ENCODE measurements around the gene ANKRD44.

Gene ANKRD44

DNA sequence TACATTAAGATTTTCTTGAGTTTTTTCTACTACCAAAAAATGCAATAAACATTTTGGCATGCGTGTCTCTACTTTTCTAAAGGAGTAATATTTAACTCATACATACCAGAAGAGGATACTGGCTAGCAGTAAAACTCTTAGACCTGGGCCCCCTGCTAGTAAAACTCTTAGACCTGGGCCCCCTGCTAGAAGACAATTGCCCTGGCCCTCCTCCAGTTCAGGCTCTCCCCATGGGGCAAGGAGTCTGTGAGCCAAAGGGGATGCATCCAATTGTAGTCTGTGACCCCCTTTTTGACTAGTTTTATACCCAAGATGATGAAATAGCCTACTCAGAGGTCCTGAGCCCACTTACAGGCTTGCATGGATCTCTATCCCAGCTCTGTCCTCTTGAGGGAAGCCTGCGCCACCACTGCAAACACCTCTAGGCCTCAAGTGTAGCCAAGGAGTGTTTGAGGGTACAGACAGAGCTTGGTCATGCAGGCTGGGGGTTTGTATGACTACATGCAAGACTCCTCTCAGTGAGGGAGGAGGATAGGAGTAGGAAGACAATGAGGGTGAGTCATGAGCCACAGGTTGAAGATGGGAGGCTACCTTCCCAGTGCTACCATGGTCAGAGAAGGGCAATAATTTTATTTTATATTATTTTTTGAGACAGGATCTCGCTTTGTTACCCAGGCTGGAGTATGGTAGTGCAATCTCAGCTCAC, 338.9 kb downstream of the ANKRD44 start:
- no peak for DNase-seq

DNA sequence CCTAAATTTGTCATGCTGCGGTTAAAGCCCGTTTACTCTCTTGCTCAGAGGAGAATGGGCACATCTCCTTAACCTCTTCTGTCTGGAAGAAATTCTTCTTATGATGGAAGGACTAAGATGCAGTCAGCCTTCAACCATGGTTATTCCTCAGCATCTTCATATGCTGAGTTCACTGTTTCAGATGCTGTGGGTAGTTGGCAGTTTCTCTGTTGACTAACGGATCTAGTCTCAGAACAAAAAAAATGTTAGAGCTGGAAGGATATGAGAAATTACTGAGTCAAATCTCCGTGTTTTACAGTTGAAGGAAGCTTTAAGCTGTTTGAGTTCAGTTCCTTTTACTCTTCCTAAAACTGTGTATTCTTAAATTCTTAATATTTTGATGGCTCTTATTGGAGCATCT, 340.5 kb downstream of the ANKRD44 start:
- DNase-seq, result no peak

DNA sequence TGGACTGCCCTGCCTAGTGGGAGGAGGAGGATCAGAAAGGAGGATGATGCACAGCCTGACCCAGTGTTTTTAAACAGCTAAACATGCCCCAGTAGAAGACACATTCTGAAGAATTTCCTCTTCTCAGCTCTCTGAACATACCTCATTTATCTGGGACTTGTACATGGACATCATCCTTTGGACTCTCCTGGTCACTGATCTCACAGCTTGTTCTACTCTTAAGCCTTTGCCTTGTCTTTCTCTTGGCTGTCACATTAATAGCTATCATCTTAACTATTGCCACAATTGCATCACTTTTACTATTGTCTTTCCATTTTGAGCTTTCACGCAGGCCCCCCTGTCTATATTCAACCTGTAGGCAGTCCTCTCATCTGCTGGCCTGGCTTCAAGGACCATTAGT, 342.1 kb downstream of the ANKRD44 start:
- DNase-seq, result no peak

DNA sequence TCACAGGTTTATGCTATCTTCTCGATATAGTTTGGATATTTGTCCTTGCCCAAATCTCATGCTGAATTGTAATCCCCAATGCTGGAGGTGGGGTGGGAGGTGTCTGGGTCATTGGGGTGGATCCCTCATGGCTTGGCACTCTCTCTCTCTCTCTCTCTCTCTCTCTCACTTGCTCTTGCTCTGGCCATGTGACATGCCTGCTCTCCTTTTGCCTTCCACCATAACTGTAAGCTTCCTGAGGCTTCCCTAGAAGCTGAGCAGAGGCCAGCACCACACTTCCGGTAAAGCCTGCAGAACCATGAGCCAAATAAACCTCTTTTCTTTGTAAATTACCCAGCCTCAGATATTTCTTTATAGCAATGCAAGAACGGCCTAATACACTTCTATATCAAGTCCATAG, 342.8 kb downstream of the ANKRD44 start:
- DNase-seq, result no peak

DNA sequence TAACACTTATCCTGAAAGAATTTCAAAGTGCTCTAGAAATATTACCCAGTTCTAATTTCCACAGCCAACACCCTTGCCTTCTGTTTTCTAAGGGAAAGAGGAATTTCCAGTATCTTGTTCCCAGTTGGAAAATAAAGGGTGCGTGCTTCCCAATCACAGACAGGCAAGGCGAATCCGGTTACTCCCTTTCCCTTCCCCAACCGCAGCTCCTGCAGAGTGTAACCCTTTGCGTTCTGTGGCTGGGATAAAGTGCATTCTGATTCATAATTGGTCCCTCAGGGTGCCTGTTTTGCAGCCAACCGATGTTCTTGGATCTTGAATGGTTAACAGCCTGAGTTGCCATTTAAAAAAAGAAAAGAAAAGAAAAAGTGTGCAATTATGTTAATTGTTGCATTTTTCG, 343.5 kb downstream of the ANKRD44 start:
- peak; percentile 75 for DNase-seq

DNA sequence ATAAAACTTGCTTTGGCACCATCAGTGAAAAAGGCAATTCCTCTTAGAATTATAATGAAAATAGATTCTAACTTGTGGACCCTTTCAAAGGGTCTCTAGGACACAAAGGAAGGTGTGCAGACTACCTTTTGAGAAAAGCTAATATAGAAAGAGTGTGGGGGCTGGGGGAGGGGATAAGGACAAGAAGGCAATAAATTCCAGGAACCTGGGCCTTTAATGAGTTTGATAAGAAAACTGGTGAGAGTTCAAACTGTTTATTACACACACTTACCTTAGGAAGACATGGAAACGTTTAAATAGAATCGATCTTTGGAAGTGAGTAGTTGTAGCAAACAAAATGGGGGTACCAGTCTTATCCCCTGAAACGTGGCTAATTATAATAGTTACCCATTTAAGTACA, 344.5 kb downstream of the ANKRD44 start:
- no peak for DNase-seq

DNA sequence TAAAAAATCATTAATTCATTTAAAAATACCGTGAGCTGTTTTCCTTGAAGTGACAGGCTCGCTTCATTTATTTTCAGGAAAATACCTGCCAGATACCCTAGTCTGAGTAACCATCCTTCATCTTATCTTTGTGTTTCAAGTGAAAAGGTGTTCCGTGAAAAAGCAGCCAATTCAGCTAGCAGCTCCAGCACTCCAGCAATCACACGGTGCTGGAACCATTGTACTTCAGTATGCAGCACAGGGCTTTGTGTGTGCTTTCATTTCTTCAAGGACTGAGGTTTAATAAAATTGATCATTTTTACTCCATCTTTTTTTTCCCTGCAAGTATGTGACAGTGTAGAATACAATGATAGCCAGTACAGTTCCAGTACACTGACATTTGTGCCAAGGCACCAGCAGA, 344.9 kb downstream of the ANKRD44 start:
- no peak for DNase-seq

DNA sequence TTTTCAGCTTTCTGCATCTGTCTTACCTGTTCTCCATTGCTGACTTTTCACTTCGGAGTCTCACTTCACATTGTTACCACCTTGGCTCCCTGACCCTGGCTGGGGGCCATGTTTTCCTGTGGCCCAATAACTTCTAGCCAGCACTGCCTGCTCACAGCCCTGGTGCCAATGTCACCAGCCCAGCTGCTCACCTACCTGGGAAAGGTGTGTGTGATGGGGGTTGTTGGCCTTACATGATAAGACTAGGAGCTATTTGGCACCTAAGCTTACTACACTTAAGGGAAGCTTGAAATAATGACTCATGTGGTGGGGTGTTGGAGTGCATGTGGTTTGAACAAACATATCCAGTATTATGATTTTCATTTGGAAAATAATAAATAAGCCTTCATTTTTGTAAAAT, 346.6 kb downstream of the ANKRD44 start:
- no peak for DNase-seq

DNA sequence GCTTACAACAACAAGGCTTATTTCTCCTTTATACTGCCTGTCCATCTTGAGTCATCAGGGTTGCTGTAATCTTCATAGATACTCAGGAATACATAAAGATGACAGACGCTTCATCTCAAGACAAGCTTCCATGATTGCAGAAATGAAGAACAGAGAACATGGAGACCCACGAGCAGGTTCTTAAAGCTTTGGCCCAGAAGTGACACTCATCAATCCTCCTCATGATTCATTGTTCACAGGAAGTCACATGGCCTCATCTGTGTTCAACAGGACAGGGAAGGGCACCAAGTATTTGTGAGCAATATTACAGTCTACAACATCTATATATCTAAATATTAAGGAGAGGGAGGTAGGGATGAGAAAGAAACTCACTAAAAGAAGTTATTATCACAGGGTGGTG, 347.5 kb downstream of the ANKRD44 start:
- no peak for DNase-seq

DNA sequence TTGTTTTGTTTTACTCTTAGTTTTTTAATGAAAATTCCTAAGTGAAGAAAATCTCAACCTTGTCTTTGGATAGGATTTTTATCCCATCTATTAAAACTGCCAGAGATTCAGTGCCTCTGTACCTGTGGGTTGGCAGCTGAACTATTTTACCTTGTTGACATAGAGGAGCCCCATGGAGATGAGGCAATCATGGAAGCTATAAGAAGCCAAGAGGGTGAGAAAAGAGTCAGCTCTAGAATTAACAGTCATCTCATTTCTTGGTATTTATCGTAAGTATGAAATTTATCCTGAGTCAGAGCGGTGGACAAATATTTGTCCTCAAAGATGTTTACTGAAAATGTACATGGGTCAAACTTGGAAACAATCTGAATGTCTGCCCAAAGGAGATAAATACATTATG, 348.3 kb downstream of the ANKRD44 start:
- DNase-seq, result no peak

DNA sequence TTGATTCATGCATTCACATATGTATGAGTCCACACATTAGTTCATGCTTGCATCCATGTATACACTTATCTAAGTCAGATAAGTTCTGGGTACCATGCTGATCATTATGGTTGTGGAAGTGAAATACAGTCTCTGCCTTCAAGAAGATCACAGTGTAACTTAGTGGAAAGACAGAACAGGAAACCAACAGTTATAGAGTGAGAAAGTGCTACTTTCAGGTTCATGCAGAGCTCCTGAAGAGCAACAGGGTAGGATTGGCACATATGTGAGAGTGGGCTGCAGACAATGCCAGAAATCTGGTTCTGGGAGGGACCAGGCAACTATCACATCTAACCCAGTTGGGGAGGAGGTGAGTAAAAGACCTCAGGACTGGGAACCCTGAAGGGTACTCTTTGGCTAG, 348.7 kb downstream of the ANKRD44 start:
- DNase-seq, result no peak

DNA sequence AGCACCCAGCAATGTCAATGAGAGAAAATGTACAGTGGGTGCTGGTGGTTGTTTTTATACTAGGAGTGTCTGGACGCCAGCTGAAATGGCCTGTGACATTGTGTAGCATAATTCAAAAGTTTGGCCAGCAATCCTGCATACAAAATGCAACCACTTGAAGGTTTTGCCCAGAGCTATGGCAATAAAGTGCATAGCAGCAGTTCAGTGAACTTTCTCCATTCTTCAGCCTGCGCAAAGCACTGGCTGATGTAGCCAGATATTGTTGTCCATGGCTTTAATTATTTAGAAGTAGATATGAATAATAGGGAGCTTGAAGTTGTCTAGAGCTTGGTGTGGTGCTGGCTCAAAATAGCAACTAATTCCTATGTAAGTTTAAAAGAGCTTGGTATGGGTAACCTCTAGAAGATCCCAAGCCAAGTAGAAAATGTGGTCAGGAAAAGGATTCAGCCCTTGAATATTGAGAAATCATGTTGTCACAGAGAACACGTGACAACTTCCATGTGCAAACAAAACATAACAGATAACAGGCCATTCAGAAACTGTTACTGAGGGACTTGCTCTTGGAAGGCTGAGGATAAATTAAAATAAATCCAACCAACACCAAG, 350.7 kb downstream of the ANKRD44 start:
- DNase-seq, result peak; percentile 10

DNA sequence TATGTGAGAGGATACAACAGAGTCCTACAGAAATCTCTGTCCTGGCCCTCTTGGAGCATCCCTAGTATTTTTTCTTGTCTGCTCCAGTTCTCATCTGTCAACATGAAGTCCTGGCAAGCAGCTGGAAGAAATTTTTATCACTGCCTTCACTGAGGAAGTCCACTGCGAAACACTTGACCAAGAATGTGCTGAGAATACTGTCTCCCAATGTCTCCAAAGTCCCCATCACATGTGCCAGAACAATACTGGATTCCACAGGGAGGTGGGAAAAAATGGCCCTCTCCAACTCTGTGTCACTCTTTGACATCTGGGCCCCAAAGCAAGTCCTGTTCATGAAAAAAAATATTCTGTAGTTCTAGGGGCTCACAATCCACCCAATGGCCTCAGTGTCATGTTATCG, 351.3 kb downstream of the ANKRD44 start:
- no peak for DNase-seq

DNA sequence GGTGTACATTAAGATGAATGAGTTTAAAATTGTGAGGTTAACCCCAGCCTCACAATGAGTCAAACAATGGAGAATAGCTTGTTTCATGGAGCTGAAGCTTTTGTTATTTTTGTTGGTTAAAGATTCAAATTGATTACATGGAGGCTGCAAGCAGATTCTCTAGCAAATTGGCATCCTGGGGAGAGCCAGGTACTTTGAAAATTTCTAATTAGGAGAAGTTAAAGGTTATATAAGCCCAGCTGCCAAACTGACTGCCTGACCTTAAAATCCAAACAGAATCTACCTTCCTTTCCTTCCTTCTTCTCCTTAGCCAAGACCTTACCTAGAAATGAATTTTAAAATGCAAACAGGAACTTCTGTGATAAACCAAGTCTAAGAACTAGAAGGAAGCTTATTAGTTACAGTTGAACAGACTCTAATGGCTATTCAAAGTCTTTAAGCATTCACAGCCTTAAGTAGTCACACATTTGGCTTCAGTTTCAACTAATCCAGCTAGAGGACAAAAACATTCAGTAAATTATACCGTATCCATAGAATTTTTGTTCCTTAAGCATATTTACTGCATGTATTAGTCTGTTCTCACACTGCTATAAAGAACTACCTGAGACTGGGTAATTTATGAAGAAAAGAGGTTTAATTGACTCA, 352.6 kb downstream of the ANKRD44 start:
- no peak for DNase-seq

DNA sequence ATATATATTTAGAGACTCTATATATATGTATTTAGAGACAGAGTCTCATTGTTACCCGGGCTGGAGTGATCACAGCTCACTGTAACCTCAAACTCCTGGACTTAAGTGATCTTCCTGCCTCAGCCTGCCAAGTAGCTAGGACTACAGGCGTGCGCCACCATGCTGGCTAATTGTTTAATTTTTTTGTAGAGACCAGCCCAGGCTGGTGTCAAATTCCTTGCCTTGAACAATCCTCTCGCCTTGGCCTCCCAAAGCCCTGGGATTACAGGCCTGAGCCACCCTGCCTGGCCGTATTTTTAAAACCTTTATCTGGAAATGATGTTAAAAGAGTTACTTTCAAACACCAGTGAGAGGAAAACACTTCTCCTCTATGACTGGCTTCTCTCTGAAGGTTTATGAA, 353.1 kb downstream of the ANKRD44 start:
- DNase-seq, result no peak

DNA sequence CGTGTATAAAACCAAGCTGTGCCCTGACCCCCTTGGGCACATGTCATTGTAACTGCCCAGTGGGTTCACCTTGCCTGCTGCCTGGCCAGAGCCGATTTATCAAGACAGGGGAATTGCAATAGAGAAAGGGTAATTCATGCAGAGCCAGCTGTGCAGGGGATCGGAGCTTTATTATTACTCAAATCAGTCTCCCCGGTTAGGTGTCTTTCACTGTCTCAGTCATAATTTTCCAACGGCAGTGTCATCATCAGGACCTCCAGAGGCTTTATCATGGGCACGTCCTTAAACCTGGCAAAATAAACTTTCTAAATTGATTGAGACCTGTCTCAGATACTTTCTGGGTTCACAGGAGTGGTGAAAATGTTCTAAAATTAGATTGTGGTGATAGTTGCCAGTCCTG, 354.5 kb downstream of the ANKRD44 start:
- DNase-seq, result no peak

DNA sequence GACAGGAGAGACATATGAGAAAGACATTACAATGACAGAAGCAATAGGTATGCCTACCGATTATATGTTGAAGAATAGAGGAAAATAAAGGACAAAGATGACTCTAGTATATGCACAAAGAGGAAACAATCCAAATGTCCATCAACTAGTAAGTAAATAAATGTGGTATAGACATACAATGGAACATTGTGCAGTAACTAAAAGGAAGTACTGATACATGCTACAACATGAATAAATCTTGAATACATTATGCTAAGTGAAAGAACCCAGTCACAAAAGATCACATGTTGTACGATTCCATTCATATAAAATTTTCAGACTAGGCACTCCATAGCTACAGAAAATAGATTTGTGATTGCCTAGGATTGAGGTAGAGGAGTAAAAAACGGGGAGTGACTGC, 355.5 kb downstream of the ANKRD44 start:
- no peak for DNase-seq

DNA sequence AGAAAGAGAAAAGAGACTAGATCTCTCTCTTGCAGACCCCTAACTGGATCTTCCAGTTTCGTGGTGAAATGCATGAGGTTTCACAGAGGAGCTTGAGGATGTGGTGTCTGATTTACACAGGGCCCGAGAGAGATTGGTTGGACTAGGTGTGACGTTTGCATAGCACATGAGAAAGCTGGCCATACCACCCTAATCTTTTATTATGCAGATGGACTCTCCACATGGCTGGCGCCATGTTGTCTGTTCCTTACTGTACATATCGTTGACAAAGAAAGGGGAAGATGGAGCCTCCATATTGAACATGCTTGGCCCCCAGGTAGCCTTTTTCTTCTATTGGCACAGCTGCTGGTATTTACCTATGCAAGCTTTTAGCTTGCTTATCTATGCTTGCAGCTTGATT, 356.6 kb downstream of the ANKRD44 start:
- no peak for DNase-seq

DNA sequence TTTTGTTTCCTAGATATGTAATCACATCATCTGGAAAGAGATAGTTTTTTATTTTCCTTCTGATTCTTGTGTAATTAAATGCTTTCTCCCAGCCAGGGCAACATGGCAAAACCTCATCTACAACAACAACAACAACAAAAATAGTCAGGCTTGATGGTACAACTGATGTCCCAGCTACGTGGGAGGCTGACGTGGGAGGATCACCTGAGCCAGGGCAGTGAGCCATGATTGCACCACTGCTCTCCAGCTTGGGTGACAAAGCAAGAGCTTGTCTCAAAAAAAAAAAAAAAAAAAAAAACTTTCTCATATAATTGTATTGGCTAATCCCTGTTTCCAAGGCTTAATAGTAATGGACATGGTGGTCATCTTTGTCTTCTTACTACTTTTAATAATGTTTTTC, 357.6 kb downstream of the ANKRD44 start:
- no peak for DNase-seq

DNA sequence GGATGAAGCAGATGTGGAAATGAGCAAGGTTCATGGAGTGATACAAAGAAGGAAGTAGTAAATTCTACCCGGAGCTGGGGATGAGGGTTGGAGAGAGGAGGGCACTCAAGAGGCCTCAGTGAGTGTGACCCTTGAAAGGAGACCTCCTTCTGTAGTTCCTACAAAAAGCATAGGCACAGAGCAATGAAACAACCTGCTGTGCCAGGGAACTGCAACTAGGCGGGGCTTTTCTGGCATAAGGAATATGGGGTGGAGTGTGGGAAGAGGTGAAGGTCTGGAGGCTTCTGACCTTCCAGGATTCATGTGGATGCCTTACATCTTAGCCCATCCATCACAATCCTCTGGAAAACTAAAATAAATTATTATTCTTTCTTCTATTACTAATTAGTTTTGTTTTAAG, 358.6 kb downstream of the ANKRD44 start:
- DNase-seq, result no peak

DNA sequence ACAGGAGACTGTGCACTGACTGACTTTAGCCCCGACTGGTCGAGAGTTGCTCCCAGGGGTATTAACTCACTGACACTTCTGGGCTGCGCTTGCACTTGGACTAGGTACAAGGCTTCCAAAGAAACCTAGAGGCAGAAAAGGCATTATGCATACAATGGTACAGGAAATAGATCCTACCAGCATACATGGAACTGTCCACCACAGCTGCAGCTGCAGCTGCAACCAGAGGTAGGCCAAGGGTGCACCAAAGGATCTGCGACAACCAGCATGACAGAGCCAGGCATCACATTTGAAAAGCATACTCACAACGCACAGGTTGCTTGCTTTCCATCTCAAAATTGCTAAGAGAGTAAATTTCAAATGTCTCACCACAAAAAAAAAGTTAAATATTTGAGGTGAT, 361.5 kb downstream of the ANKRD44 start:
- no peak for DNase-seq

DNA sequence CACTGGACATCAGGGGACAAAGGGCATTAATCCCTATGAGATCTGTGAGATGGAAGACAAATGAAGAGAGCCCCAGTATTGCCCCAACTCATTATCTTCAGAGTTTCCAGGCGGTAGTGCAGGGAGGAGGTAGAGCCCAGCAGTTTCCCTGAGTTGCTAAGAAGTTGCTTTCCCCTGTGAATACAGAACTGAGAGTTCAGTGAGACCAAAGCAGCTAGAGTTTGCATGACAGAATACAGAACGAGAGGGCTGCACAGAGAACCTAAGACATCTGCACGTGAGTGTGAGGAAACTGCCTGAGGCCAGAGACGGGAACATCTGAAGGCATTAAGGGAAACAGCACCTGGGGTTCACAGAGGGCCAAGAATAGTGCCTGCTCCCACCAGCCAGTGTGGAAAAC, 366.0 kb downstream of the ANKRD44 start:
- DNase-seq, result no peak

DNA sequence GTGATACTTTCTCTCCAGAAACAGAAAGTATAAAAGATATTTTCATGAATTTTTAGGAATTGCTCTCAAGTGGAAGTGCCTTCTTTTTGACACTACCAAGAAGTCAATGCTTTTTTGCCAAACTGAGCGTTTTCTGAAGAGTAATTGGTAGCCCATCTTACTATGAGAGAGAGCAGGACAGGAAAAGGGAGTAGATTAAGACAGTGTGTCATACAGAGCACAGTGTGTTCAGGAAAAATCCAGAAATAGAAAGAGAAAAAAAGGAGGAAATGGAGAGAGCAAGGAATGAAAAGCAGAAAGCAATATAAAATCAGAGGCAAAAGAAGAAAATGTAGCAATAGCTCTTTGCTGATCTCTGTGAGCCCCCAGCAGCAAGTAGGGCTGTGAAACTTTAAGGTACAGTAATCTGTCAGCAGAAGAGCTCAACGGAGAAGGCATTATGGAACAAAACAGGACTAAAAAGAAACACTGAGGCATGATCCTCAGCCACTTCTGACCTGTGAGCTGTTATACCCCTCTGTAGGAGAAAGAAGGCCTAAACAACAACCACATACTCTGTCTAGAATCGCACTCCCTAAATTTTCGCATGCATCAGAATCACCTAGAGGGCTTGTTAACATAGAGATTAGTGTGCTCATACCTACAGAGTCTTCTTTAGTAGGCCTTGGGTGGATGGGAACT, 369.0 kb downstream of the ANKRD44 start:
- DNase-seq, result no peak

DNA sequence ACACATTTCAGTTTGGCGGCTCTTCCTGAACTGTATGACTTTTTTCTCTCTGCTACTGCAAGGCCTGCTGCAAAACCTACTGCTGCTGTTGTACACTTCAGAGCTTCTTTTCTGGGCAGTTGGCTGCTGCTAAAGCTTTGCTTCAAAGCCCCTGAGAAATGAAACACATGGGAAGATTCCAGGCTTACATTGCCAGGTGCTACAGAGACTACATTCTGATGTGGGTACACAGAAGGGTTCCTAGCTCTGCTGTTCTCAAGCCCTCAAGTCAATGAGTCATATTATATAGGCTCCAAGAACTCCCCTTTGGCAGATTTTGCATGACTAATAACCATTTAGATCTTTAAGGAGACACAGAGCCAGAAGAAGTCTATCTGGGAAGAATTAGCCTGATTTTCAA, 371.2 kb downstream of the ANKRD44 start:
- peak; percentile 74 for DNase-seq
